ENCODE data around the gene ITGAE. TPM values are rescaled to one million over a fixed set of nuclear protein-coding genes. Genes with fewer than 3 reads are reported as not detected.
A peak's percentile ranks its signal among the peaks of the same experiment; 100 is the strongest.

Gene ITGAE
- polyA plus RNA-seq, 3 donors: 66.6 to 102 (median 78.8) TPM

DNA sequence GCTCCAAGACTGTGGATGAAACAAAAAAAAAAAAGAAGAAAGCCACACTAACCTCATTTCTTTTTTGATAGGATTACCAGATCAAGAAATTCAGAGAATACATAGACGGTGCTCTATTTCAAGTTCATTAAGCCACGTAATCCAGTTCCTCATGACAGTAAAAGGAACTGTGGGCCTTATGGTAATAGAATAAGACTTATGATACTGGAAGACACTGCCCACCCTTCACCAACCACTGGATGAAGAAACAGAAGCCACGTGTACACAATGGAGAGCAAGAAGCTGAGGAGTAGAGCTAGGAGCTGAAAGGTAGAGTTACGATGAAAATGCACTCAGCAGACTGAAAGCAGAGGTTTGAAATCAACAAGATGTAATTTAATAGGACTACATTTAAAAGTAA is 33.8 kb upstream of the ITGAE start:
- H3K36me3 Mint-ChIP-seq: peaks cover 50 to 73% of the 10 kb centered on the region in 2 donors
- peak overlapping the region in 1 of 2 donors; percentile 68 for H3K27ac ChIP-seq (ENCODE audit: low read depth in 1 of 2, low read length in 2 of 2)

DNA sequence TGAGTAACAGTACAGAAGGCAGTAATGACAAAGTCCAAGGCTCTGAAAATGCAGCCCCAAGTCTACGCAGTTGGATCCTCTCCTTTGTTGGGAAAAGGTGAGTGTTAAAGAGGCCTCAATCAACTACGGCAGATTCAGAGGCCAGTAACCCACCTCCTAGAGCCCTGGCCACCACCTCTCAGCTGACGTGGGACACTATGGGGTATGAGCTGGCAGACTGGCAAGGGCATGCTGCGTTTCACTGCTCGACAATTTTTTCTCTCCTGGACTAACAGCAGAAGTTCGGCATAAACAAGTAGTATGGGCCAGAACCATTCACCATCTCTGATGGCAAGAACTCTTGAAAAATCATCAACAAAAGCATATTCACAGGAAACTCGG is 27.9 kb upstream of the ITGAE start:
- Histone ChIP-seq H3K79me2 (ENCODE audit: insufficient read depth, low read length) (peaks cover 22% of the 10 kb centered on the region), H3K9me3 (replicated peaks in 1 of 2; ENCODE audit: control insufficient read depth in 1 of 2, insufficient read depth in 1 of 2, low read length in 2 of 2) (no peaks in the 10 kb centered on the region), H3K4me3 (replicated peaks in 1 of 3; ENCODE audit: low read depth in 2 of 3, low read length in 3 of 3) (no peak overlapping the region), H2AFZ (ENCODE audit: insufficient read depth, low read depth, low read length, poor library complexity, severe bottlenecking) (no peak overlapping the region), H4K20me1 (ENCODE audit: insufficient read depth, low read length) (peaks cover 7% of the 10 kb centered on the region), H3K4me2 (replicated peaks; ENCODE audit: extremely low read depth, low read length, poor library complexity, severe bottlenecking) (no peak overlapping the region), H3K9ac (ENCODE audit: insufficient read depth, low read length, poor library complexity, severe bottlenecking) (no peak overlapping the region), H3K36me3 (replicated peaks in 1 of 2; ENCODE audit: control insufficient read depth in 1 of 2, insufficient read depth in 2 of 2, low read length in 2 of 2) (peaks cover 51 to 81% of the 10 kb centered on the region in 2 donors), H3K4me1 (ENCODE audit: control insufficient read depth in 1 of 2, insufficient read depth in 2 of 2, low read length in 2 of 2) (no peaks in the 10 kb centered on the region), H3K27me3 (ENCODE audit: control insufficient read depth in 2 of 2, insufficient read depth in 2 of 2, low read length in 2 of 2) (no peaks in the 10 kb centered on the region), H3K27ac (ENCODE audit: low read depth in 1 of 2, low read length in 2 of 2) (no peak overlapping the region)
- Mint-ChIP-seq H3K27ac (peak overlapping the region in 1 of 7 donors; percentile 8), H3K36me3 (peaks cover 60 to 84% of the 10 kb centered on the region in 2 donors), H3K4me3 (no peak overlapping the region), H3K27me3 (ENCODE audit: low read depth in 3 of 3) (peaks cover 0 to 2% (median 0%) of the 10 kb centered on the region in 3 donors), H3K4me1 (no peaks in the 10 kb centered on the region), H3K9me3 (no peaks in the 10 kb centered on the region)
- intact Hi-C loops (cut with micrococcal nuclease): loop anchor here (5.0 to 10.0 kb wide), 2 partner anchors 64 to 147 kb away; no protein-coding TSS in a partner anchor
- TF ChIP-seq, protein P1, sequence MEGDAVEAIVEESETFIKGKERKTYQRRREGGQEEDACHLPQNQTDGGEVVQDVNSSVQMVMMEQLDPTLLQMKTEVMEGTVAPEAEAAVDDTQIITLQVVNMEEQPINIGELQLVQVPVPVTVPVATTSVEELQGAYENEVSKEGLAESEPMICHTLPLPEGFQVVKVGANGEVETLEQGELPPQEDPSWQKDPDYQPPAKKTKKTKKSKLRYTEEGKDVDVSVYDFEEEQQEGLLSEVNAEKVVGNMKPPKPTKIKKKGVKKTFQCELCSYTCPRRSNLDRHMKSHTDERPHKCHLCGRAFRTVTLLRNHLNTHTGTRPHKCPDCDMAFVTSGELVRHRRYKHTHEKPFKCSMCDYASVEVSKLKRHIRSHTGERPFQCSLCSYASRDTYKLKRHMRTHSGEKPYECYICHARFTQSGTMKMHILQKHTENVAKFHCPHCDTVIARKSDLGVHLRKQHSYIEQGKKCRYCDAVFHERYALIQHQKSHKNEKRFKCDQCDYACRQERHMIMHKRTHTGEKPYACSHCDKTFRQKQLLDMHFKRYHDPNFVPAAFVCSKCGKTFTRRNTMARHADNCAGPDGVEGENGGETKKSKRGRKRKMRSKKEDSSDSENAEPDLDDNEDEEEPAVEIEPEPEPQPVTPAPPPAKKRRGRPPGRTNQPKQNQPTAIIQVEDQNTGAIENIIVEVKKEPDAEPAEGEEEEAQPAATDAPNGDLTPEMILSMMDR (IDR thresholded peaks at IDR 0.05): no peak
- no peak for DNase-seq
- WGBS (ENCODE audit: insufficient coverage): 100% methylated on average over 5 of the region's 7 CpGs

More for the DNA sequence above, 33.8 kb upstream of the ITGAE start:
- Histone ChIP-seq H3K9me3 (replicated peaks in 1 of 2; ENCODE audit: control insufficient read depth in 1 of 2, insufficient read depth in 1 of 2, low read length in 2 of 2) (no peaks in the 10 kb centered on the region), H3K36me3 (replicated peaks in 1 of 2; ENCODE audit: control insufficient read depth in 1 of 2, insufficient read depth in 2 of 2, low read length in 2 of 2) (peaks cover 18 to 59% of the 10 kb centered on the region in 2 donors), H2AFZ (ENCODE audit: insufficient read depth, low read depth, low read length, poor library complexity, severe bottlenecking) (no peak overlapping the region), H3K4me1 (ENCODE audit: control insufficient read depth in 1 of 2, insufficient read depth in 2 of 2, low read length in 2 of 2) (peaks cover 18 to 20% of the 10 kb centered on the region in 2 donors), H3K27me3 (ENCODE audit: control insufficient read depth in 2 of 2, insufficient read depth in 2 of 2, low read length in 2 of 2) (no peaks in the 10 kb centered on the region), H4K20me1 (ENCODE audit: insufficient read depth, low read length) (peaks cover 41% of the 10 kb centered on the region), H3K9ac (ENCODE audit: insufficient read depth, low read length, poor library complexity, severe bottlenecking) (no peak overlapping the region), H3K79me2 (ENCODE audit: insufficient read depth, low read length) (peaks cover 56% of the 10 kb centered on the region), H3K4me2 (replicated peaks; ENCODE audit: extremely low read depth, low read length, poor library complexity, severe bottlenecking) (peak overlapping the region; percentile 5), H3K4me3 (replicated peaks in 1 of 3; ENCODE audit: low read depth in 2 of 3, low read length in 3 of 3) (no peak overlapping the region)
- H3K27me3 Mint-ChIP-seq (ENCODE audit: low read depth in 3 of 3): no peaks in the 10 kb centered on the region
- H3K27ac Mint-ChIP-seq: peak overlapping the region in 4 of 7 donors; percentile 38 to 84 (median 80)
- intact Hi-C loops (cut with micrococcal nuclease): no loop called here
- peaks cover 0 to 3% (median 0%) of the 10 kb centered on the region in 7 donors for H3K9me3 Mint-ChIP-seq
- TF ChIP-seq, protein P1 (IDR thresholded peaks at IDR 0.05): no peak
- DNase-seq: peak; percentile 26 to 38 (median 28)
- peak overlapping the region in 1 of 2 donors; percentile 46 for H3K4me3 Mint-ChIP-seq
- WGBS (ENCODE audit: insufficient coverage): no CpG with 5 or more reads among the region's 4 CpGs
- H3K4me1 Mint-ChIP-seq: peaks cover 28% of the 10 kb centered on the region
